PC-9 (cell line): ENCODE results near the gene MYO18B.

Source experiments
- CTCF ChIP-seq: fragments of 200-600 bp; sonication (generic); conservative IDR thresholded peaks from 2 replicates; pipeline ENCODE4 v1.6.1; 2017; ENCODE audit warnings: mixed run types, antibody characterized with exemption, mild to moderate bottlenecking, moderate library complexity
- EZH2 ChIP-seq: fragments of 200-600 bp; sonication (generic); IDR thresholded peaks from 2 replicates; pipeline ENCODE4 v1.8.0; 2017; ENCODE audit warnings: antibody characterized with exemption, low read depth

- TF ChIP-seq CTCF (no peak), EZH2 (no peak)
These were observed 43.5 kb upstream of the MYO18B start for GRCh38 chr22:25698461-25698860.
